GM18873 (cell line): ENCODE results near the gene ZNF99.
"Not testable (repeated sequence)": the region's sequence is repeated elsewhere in the genome, so short reads cannot be mapped to it uniquely, and the experiment has no call there.

Experiments used
- ATAC-seq: cut with Tn5 transposase; IDR thresholded peaks from one replicate; pipeline ENCODE4 v1.9.1; 2021; ENCODE audit warnings: mild to moderate bottlenecking, moderate library complexity, moderate number of reproducible peaks; ENCODE audit not compliant: unreplicated experiment, low FRiP score

ZNF99 gene

GRCh38 chr19:22783651-22784410 lies at the start of gene ZNF99:
TSS of gene ZNF99 (minus strand) at chr19:22784151. CDS start at chr19:22784016, 135 bp downstream.
- no peak for ATAC-seq

GRCh38 chr19:22832031-22832762 lies 48.2 kb upstream of the ZNF99 start, which contains the start of gene ZNF723:
TSS of gene ZNF723 (plus strand) at chr19:22832291. CDS start at chr19:22832380, 89 bp downstream.
- ATAC-seq: no peak

- no peak for ATAC-seq
These were observed 47.3 kb upstream of the ZNF99 start for GRCh38 chr19:22831211-22831610.

GRCh38 chr19:22814124-22814523 lies 30.2 kb upstream of the ZNF99 start:
- no peak for ATAC-seq

- ATAC-seq: no peak
These were observed 23.3 kb upstream of the ZNF99 start for GRCh38 chr19:22807061-22807835.

- ATAC-seq: no peak
These were observed 22.5 kb upstream of the ZNF99 start for GRCh38 chr19:22806418-22806817.

GRCh38 chr19:22797040-22797439 lies 13.1 kb upstream of the ZNF99 start:
- no peak for ATAC-seq

GRCh38 chr19:22792863-22793262 lies 8.9 kb upstream of the ZNF99 start:
- not testable (repeated sequence) for ATAC-seq

GRCh38 chr19:22735911-22736645 lies 47.9 kb downstream of the ZNF99 start:
- no peak for ATAC-seq

- ATAC-seq: no peak
These were observed 50.3 kb downstream of the ZNF99 start for GRCh38 chr19:22733691-22734090.

GRCh38 chr19:22728214-22728613 lies 55.7 kb downstream of the ZNF99 start:
- ATAC-seq: not testable (repeated sequence)

GRCh38 chr19:22721533-22721932 lies 62.4 kb downstream of the ZNF99 start:
- ATAC-seq: not testable (repeated sequence)

- no peak for ATAC-seq
These were observed 75.0 kb downstream of the ZNF99 start for GRCh38 chr19:22708983-22709382.

- not testable (repeated sequence) for ATAC-seq
These were observed 80.9 kb downstream of the ZNF99 start for GRCh38 chr19:22703096-22703495.

GRCh38 chr19:22702661-22703060 lies 81.3 kb downstream of the ZNF99 start:
- not testable (repeated sequence) for ATAC-seq
